ENCODE data around the gene BCO1.
A peak's percentile ranks its signal among the peaks of the same experiment; 100 is the strongest.

The BCO1 gene, protein sequence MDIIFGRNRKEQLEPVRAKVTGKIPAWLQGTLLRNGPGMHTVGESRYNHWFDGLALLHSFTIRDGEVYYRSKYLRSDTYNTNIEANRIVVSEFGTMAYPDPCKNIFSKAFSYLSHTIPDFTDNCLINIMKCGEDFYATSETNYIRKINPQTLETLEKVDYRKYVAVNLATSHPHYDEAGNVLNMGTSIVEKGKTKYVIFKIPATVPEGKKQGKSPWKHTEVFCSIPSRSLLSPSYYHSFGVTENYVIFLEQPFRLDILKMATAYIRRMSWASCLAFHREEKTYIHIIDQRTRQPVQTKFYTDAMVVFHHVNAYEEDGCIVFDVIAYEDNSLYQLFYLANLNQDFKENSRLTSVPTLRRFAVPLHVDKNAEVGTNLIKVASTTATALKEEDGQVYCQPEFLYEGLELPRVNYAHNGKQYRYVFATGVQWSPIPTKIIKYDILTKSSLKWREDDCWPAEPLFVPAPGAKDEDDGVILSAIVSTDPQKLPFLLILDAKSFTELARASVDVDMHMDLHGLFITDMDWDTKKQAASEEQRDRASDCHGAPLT

DNA sequence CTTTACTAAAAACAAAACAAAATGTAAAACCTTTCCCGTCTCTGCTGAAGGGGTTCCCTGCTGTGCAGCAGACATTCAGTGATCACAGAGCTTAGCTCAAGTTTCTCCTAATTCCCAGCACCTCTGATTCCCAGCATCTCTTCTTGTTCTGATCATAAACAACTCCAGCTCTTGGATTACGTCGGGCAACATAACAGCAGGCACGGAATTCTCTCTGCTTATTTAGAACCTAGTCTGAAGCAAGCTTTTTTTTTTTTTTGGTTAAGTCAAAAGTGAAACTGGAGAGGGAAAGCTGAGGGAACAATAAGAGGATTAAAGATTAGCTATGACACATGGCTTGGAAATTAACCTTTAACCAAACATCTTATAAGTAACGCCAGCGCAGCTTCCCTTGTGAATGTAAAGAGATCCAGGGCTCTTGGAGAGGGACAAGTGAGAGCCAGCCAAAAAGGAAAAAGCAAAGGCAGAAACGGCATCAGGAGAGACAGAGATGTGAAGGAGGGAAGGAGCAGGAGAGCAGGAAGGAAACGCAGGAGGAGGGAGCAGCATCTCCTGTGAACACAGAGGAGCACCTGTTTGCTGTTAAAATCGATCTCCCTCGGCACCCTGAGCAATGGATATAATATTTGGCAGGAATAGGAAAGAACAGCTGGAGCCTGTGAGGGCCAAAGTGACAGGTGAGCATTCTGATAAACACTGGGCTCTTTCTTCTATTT, at the start of gene BCO1:
Gene BCO1 (plus strand): TSS at position 394 of the 716 bp plus-strand sequence. CDS start 220 bp downstream, at position 614.
- Histone ChIP-seq H3K4me3 (ENCODE audit: low read length) (peak within 1 kb of the TSS; percentile 33), H3K27me3 (ENCODE audit: control insufficient read depth, insufficient read depth, low read length) (no peaks in the 10 kb centered on the region), H3K9me3 (ENCODE audit: control insufficient read depth, low read depth, low read length) (no peaks in the 10 kb centered on the region), H3K4me1 (ENCODE audit: control insufficient read depth, low read depth, low read length) (peaks cover 16% of the 10 kb centered on the region), H3K36me3 (ENCODE audit: control insufficient read depth, low read depth, low read length) (no peaks in the 10 kb centered on the region), H3K9ac (ENCODE audit: low read length) (no peak within 1 kb of the TSS), H3K27ac (ENCODE audit: low read length) (no peak within 1 kb of the TSS)

DNA sequence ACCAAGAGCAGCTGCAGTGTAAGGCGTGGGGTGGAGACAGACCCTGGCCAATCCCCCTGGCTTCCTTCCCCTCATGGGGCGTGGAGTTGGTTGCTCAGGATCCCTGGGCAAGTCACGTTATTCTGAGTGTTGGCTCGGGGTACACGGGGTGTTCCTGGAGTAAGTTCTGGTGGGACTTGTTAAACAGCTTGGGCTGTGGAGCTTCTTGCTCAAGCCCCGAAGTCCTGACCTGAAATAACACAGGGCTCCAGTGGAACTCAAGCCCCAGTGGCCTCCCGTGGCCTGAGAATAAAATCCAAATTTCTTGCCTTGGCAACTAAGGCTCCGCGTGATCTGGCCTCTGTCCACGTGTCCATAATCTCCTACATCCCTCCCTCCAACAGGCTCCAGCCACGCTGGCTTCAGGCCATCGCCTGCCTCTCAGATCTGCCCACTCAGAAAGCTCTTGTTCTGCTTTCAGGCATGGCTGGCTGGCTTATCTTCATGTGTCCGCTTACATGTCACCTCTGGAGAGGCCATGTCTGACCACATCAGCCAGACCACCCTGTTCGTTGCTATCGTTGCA, 49.3 kb upstream of the BCO1 start:
- Histone ChIP-seq H3K4me3 (ENCODE audit: low read length) (no peak overlapping the region), H3K4me1 (ENCODE audit: control insufficient read depth, low read depth, low read length) (no peaks in the 10 kb centered on the region), H3K9ac (ENCODE audit: low read length) (no peak overlapping the region), H3K27me3 (ENCODE audit: control insufficient read depth, insufficient read depth, low read length) (no peaks in the 10 kb centered on the region), H3K9me3 (ENCODE audit: control insufficient read depth, low read depth, low read length) (no peaks in the 10 kb centered on the region), H3K27ac (ENCODE audit: low read length) (no peak overlapping the region), H3K36me3 (ENCODE audit: control insufficient read depth, low read depth, low read length) (no peaks in the 10 kb centered on the region)

DNA sequence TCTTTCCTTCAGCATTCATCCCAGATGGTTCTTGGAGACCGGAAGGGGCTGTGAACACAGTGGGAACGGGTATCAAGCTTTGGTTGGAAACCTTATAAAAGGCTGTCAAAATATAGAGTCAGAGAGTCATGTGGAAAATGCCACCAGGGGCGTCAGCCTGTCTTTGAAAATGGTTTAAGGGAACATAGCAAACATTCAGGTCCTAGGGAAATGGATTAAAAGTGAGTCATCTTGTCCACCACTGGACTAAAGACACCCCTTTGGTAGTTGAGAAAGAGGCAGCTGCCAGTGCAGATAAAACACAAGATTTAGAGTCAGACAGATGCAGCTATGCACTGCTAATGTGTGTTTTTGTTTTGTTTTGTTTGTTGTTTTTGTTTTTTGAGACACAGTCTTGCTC, 47.8 kb upstream of the BCO1 start:
- no peak overlapping the region for H3K4me3 ChIP-seq (ENCODE audit: low read length)
- no peak overlapping the region for H3K27ac ChIP-seq (ENCODE audit: low read length)
- no peaks in the 10 kb centered on the region for H3K27me3 ChIP-seq (ENCODE audit: control insufficient read depth, insufficient read depth, low read length)
- H3K9me3 ChIP-seq (ENCODE audit: control insufficient read depth, low read depth, low read length), result no peaks in the 10 kb centered on the region
- no peak overlapping the region for H3K9ac ChIP-seq (ENCODE audit: low read length)
- no peaks in the 10 kb centered on the region for H3K4me1 ChIP-seq (ENCODE audit: control insufficient read depth, low read depth, low read length)
- no peaks in the 10 kb centered on the region for H3K36me3 ChIP-seq (ENCODE audit: control insufficient read depth, low read depth, low read length)

DNA sequence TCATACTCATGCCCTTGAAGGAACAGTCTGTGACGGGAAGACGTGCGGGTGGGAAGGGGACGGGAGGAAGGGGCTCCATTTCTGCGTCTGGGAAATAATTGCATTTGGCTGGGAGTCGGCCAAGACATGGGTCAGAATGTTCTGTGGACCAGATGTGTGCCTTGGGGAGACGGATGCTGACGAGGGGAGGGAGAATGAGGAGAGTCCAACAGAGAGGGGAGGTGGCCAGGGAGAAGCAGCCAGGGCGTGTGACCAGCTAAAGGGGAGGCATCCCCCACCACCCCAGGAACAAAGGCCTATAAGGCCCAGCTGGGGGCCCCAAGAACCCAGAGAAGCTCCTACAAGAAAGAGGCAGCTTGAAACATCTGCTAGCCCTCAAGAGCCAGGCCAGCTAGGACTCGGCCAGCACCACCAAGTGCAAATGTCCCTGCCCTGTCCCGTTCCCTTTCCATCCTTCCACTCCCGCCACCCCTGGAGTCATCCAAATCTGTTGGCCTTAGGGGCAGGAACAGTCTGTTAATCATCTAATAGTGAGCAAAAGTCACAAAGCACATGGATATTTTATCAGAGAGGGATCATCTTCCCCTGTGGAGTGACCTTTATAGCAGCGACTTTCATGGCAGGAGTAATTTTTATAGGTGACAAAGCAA, 42.5 kb upstream of the BCO1 start:
- Histone ChIP-seq H3K27me3 (ENCODE audit: control insufficient read depth, insufficient read depth, low read length) (no peaks in the 10 kb centered on the region), H3K27ac (ENCODE audit: low read length) (no peak overlapping the region), H3K4me1 (ENCODE audit: control insufficient read depth, low read depth, low read length) (no peaks in the 10 kb centered on the region), H3K36me3 (ENCODE audit: control insufficient read depth, low read depth, low read length) (no peaks in the 10 kb centered on the region), H3K9me3 (ENCODE audit: control insufficient read depth, low read depth, low read length) (no peaks in the 10 kb centered on the region), H3K9ac (ENCODE audit: low read length) (no peak overlapping the region), H3K4me3 (ENCODE audit: low read length) (no peak overlapping the region)

DNA sequence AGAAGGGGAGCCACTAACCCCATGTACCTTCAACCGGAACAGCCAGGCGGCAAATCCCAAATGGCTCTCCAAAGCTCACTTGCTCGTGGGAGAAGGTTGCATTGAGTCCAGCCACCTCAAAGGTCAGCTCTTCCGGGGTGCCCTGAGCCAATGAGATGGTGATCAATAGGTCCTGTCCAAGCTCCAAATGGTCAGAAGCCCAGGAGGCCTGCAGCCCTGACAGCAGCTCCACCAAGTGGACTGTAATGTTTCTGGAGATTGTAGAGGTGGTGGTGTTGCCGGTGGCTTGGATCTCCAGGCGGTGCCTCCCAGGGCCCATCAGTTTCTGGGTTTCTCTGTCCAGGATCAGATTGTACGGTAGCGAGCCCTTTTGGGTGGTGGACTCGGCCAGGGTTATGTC, 39.9 kb upstream of the BCO1 start:
- Histone ChIP-seq H3K27ac (ENCODE audit: low read length) (no peak overlapping the region), H3K9ac (ENCODE audit: low read length) (no peak overlapping the region), H3K27me3 (ENCODE audit: control insufficient read depth, insufficient read depth, low read length) (no peaks in the 10 kb centered on the region), H3K4me3 (ENCODE audit: low read length) (no peak overlapping the region), H3K4me1 (ENCODE audit: control insufficient read depth, low read depth, low read length) (no peaks in the 10 kb centered on the region), H3K36me3 (ENCODE audit: control insufficient read depth, low read depth, low read length) (no peaks in the 10 kb centered on the region), H3K9me3 (ENCODE audit: control insufficient read depth, low read depth, low read length) (no peaks in the 10 kb centered on the region)

DNA sequence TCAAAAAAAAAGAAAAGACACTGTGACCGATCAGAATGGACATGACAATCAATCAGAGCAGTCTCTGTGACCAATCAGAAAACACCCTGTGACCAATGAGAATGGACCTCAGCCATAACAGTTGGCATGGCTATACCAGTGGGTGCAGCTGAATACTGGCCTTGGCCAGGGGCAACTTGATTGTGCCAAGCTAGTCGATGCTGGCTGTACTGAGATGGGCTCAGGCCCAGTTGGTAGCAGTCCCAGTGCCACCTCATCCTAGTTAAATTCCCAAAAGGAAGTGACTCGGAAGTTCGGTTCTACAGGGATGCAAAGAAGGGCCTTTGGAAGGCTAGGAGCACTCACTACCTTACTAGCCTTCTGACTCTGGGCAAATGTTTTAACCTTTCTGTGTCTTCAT, 37.2 kb upstream of the BCO1 start:
- Histone ChIP-seq H3K27ac (ENCODE audit: low read length) (no peak overlapping the region), H3K4me3 (ENCODE audit: low read length) (no peak overlapping the region)

DNA sequence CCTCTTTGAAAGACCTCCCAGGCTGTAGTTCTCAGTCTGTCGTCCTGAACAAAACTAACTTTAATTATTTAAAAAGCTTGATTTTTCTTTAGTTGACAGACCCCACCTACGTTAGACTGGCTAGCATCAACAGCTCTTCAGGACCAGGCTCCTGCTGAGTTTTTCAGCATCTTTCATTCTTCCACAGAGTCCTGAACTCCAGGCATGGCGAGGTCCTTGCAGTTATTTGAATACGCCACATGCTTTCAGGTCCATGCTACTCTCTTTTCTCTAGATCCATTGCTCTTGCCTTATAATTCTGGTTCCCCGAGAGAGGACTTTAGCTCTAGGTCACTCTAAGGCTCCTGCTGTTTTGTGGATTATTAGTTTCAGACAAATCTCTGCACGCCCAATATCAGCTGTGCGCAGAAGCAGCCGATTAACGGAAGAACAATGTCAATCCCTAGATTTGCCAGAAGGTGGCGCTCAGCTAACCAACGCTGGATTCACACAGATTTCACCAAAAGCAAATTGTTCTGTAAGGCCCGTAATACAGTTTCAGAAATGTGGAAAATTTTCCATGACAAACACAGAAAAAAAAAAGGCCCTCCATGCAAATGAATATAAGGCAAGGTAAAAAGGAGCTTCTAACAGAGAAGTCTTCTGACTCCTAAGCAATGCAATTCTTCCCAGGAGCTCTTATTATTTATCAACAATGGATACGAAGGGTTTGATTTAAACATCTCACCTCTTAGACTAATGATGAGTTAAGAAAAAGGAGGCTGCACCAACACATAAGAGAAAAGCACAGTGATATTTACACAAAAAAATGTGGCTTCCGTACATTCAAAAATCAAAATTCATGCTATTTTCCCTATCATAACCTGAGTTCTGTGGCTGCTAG, 33.5 kb upstream of the BCO1 start:
- no peaks in the 10 kb centered on the region for H3K9me3 ChIP-seq (ENCODE audit: control insufficient read depth, low read depth, low read length)
- no peak overlapping the region for H3K27ac ChIP-seq (ENCODE audit: low read length)
- no peaks in the 10 kb centered on the region for H3K4me1 ChIP-seq (ENCODE audit: control insufficient read depth, low read depth, low read length)
- H3K36me3 ChIP-seq (ENCODE audit: control insufficient read depth, low read depth, low read length), result no peaks in the 10 kb centered on the region
- H3K9ac ChIP-seq (ENCODE audit: low read length), result no peak overlapping the region
- no peak overlapping the region for H3K4me3 ChIP-seq (ENCODE audit: low read length)
- no peaks in the 10 kb centered on the region for H3K27me3 ChIP-seq (ENCODE audit: control insufficient read depth, insufficient read depth, low read length)

More for the DNA sequence above, 37.2 kb upstream of the BCO1 start:
- H3K4me1 ChIP-seq (ENCODE audit: control insufficient read depth, low read depth, low read length), result no peaks in the 10 kb centered on the region
- no peaks in the 10 kb centered on the region for H3K27me3 ChIP-seq (ENCODE audit: control insufficient read depth, insufficient read depth, low read length)
- no peaks in the 10 kb centered on the region for H3K36me3 ChIP-seq (ENCODE audit: control insufficient read depth, low read depth, low read length)
- no peak overlapping the region for H3K9ac ChIP-seq (ENCODE audit: low read length)
- no peaks in the 10 kb centered on the region for H3K9me3 ChIP-seq (ENCODE audit: control insufficient read depth, low read depth, low read length)

DNA sequence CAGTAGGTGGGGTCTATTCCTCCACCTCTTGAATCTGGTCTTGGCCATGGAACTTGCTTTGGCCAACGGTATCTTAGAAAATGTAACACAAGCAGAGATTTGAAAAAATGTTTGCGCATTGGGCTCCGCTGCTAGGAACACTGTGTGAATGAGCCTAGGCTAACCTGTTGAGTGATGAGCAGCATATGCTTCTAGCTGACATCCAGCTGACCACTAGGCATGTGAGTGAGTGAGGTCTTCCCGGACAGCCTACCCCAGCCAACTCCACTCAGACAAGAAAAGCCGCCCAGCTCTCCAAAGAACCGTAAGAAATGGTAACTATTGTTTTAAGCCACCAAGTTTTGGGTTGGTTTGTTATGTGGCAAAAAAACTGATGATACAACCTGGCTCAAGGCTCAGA, 31.4 kb upstream of the BCO1 start:
- Histone ChIP-seq H3K27me3 (ENCODE audit: control insufficient read depth, insufficient read depth, low read length) (no peaks in the 10 kb centered on the region), H3K36me3 (ENCODE audit: control insufficient read depth, low read depth, low read length) (no peaks in the 10 kb centered on the region), H3K4me1 (ENCODE audit: control insufficient read depth, low read depth, low read length) (no peaks in the 10 kb centered on the region), H3K9me3 (ENCODE audit: control insufficient read depth, low read depth, low read length) (no peaks in the 10 kb centered on the region), H3K4me3 (ENCODE audit: low read length) (no peak overlapping the region), H3K27ac (ENCODE audit: low read length) (no peak overlapping the region), H3K9ac (ENCODE audit: low read length) (no peak overlapping the region)

DNA sequence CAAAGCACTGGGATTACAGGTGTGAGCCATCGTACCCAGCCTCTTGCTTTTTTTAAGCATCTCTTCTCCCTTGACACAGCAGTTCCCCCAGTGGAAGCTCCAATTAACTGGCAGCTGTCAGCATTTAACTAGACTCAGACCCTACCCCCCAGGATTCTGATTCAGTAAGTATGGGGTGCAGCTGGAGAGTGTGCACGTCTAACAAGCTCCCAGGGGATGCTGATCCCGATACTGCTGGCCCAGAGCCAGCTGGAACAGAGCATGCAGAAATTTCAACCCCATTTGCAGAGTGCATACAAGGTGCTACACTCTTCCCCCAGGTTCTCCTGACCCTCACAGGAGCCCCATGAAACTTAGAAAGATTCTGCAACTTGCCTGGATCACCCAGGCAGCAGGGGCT, 27.7 kb upstream of the BCO1 start:
- Histone ChIP-seq H3K4me3 (ENCODE audit: low read length) (no peak overlapping the region), H3K36me3 (ENCODE audit: control insufficient read depth, low read depth, low read length) (no peaks in the 10 kb centered on the region), H3K9ac (ENCODE audit: low read length) (no peak overlapping the region), H3K27ac (ENCODE audit: low read length) (no peak overlapping the region), H3K4me1 (ENCODE audit: control insufficient read depth, low read depth, low read length) (no peaks in the 10 kb centered on the region), H3K9me3 (ENCODE audit: control insufficient read depth, low read depth, low read length) (no peaks in the 10 kb centered on the region), H3K27me3 (ENCODE audit: control insufficient read depth, insufficient read depth, low read length) (no peaks in the 10 kb centered on the region)

DNA sequence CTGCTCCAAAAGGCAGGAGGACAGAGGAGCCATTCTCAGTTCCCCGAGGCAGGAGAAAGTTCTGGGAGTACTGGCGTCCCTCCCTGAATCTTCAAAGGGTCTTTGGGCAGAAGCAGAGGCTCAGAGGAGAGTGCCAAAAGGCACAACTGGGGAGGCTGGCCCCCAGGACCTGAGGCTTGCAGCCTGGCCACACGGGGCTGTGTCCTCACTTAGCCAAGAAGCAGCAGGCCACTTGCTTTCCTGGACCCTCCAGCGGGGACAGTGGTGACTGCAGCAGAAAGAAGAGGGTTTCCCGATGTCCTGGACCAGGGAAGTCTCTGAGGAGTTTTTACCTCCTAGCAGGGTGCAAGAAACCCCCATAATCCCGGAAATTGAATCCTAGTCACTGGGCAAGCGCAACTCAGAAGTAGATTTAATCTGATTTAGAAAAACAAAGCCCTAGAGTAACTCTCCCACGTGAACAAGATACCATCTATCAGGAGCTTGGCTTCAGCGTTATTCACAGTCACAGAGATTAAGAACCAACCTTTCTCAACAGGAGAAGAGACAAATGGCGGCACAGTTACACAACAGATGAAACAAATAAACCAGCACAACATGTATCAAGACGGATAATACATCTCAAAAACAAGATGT, 25.5 kb upstream of the BCO1 start:
- Histone ChIP-seq H3K4me1 (ENCODE audit: control insufficient read depth, low read depth, low read length) (no peaks in the 10 kb centered on the region), H3K9me3 (ENCODE audit: control insufficient read depth, low read depth, low read length) (no peaks in the 10 kb centered on the region), H3K36me3 (ENCODE audit: control insufficient read depth, low read depth, low read length) (no peaks in the 10 kb centered on the region), H3K9ac (ENCODE audit: low read length) (no peak overlapping the region), H3K27ac (ENCODE audit: low read length) (no peak overlapping the region), H3K4me3 (ENCODE audit: low read length) (no peak overlapping the region), H3K27me3 (ENCODE audit: control insufficient read depth, insufficient read depth, low read length) (no peaks in the 10 kb centered on the region)

Data from iPS-18a (cell line).